Caco-2 (cell line): ENCODE measurements around the gene GADD45GIP1. TPM values are rescaled to one million over a fixed set of nuclear protein-coding genes. Genes with fewer than 3 reads are reported as not detected.

Experiments used
- BruUV-seq: library from RNA; stranded (reverse); fragments of 400-500 nt; replicated peaks from 2 replicates; lab custom pipeline; 2021; lab: Mats Ljungman, UMichigan
- CTCF ChIA-PET: fragments of 300-600 bp; sonication (Branson Sonifier 250); formaldehyde crosslinking; loops from one replicate; lab custom pipeline; 2022; ENCODE audit warnings: antibody characterized with exemption; lab: Charles Lee
- POLR2A ChIA-PET: fragments of 300-600 bp; sonication (Branson Sonifier 250); formaldehyde crosslinking; loops from one replicate; lab custom pipeline; 2022; ENCODE audit warnings: antibody characterized with exemption; lab: Charles Lee
- DNase-seq, 2 experiments: peaks; one replicate each; pipeline versions ENCODE4 v3.0.0 to v3.0.0-alpha.2; 2020 to 2022
- H3K27me3 ChIP-seq: replicated peaks from 2 replicates; pipeline ENCODE4 v1.6.0; 2011; ENCODE audit warnings: low read length; ENCODE audit not compliant: control insufficient read depth, insufficient read depth
- H3K36me3 ChIP-seq: 2 replicates; pipeline ENCODE4 v1.5.1; 2011; ENCODE audit warnings: low read length; ENCODE audit not compliant: control insufficient read depth, insufficient read depth
- H3K4me1 ChIP-seq: fragments of 250-450 bp; sonication (Bioruptor Pico); 2 replicates; pipeline ENCODE4 v1.5.1; 2020; ENCODE audit warnings: mild to moderate bottlenecking
- H3K4me3 ChIP-seq: 2 replicates; pipeline ENCODE4 v1.5.1; 2011; ENCODE audit warnings: low read depth, mild to moderate bottlenecking, control low read depth, low read length
- H3K9me3 ChIP-seq: fragments of 250-450 bp; sonication (Bioruptor Pico); 2 replicates; pipeline ENCODE4 v1.5.1; 2020; ENCODE audit warnings: mild to moderate bottlenecking, moderate library complexity
- H3K27ac Mint-ChIP-seq: one replicate; pipeline ENCODE4 v1.8.0; 2022; ENCODE audit warnings: mixed read lengths; ENCODE audit not compliant: unreplicated experiment
- H3K27me3 Mint-ChIP-seq: one replicate; pipeline ENCODE4 v1.8.0; 2022; ENCODE audit warnings: mixed read lengths; ENCODE audit not compliant: insufficient read depth, unreplicated experiment
- H3K36me3 Mint-ChIP-seq: one replicate; pipeline ENCODE4 v1.8.0; 2022; ENCODE audit warnings: mild to moderate bottlenecking, mixed read lengths; ENCODE audit not compliant: insufficient read depth, unreplicated experiment
- H3K4me1 Mint-ChIP-seq: one replicate; pipeline ENCODE4 v1.8.0; 2022; ENCODE audit warnings: low read depth, mixed read lengths; ENCODE audit not compliant: unreplicated experiment
- H3K4me3 Mint-ChIP-seq: one replicate; pipeline ENCODE4 v1.8.0; 2022; ENCODE audit warnings: mild to moderate bottlenecking, moderate library complexity, mixed read lengths; ENCODE audit not compliant: unreplicated experiment
- H3K9me3 Mint-ChIP-seq: one replicate; pipeline ENCODE4 v1.8.0; 2022; ENCODE audit warnings: mixed read lengths; ENCODE audit not compliant: unreplicated experiment
- CTCF ChIP-seq, 2 experiments: fragments of 200-600 bp in 1 of 2; IDR thresholded peaks; 1 replicate in 1 of 2; 2 replicates in 1 of 2; pipeline versions ENCODE4 v1.5.1 to v1.8.0; 2011 to 2022; ENCODE audit warnings: antibody characterized with exemption in 1 of 2, control low read depth in 1 of 2, inconsistent platforms in 1 of 2, low read depth in 1 of 2, low read length in 1 of 2, mild to moderate bottlenecking in 1 of 2, moderate library complexity in 1 of 2; ENCODE audit not compliant: insufficient read depth in 1 of 2, severe bottlenecking in 1 of 2, unreplicated experiment in 1 of 2
- intact Hi-C: fragments of 100-400 bp; cut with micrococcal nuclease; formaldehyde crosslinking; loops from one replicate; pipeline ENCODE4 v1.10.0; 2022; ENCODE audit not compliant: unreplicated experiment
- total RNA-seq: library from RNA; stranded (reverse); gene quantifications from 2 replicates; pipeline ENCODE4 v1.2.3, GENCODE V29; 2022

GADD45GIP1 gene
- total RNA-seq, 1 experiment from 2014 or later: 39.3 TPM

GRCh38 chr19:12933287-12934072 is 23.5 kb downstream of the GADD45GIP1 start, which contains the start of gene FARSA:
FARSA (minus strand) TSS chr19:12933711; CDS start chr19:12933696, 15 bp downstream.
- TSS peak; percentile 64 for BruUV-seq

GRCh38 chr19:12932392-12933286 is 24.4 kb downstream of the GADD45GIP1 start:
- 0 out of 2 replicates have a peak, but pooled peaks cover 13% of the 10 kb centered on the region for H3K4me1 ChIP-seq
- H3K4me3 ChIP-seq: peak overlapping the region; percentile 90
- peaks cover 19% of the 10 kb centered on the region for H3K4me1 Mint-ChIP-seq
- no TSS peak for BruUV-seq
- no peak for DNase-seq
- ChIA-PET CTCF (interaction anchor here (0.9 to 1.3 kb wide), 2 partner anchors 33 to 48 kb away, joined by 4 read pairs; no protein-coding TSS in a partner anchor), POLR2A (interaction anchor here (0.8 to 1.4 kb wide), 3 partner anchors 12 to 41 kb away, joined by 5 to 9 read pairs (median 5); partner anchors contain the start of gene GCDH)
- intact Hi-C loops: no loop called here
- peak overlapping the region; percentile 91 for H3K27ac Mint-ChIP-seq
- no peaks in the 10 kb centered on the region for H3K9me3 ChIP-seq
- peaks cover 48% of the 10 kb centered on the region for H3K36me3 Mint-ChIP-seq
- peaks cover 4% of the 10 kb centered on the region for H3K36me3 ChIP-seq
- no peaks in the 10 kb centered on the region for H3K9me3 Mint-ChIP-seq
- H3K4me3 Mint-ChIP-seq: peak overlapping the region; percentile 98
- no peak for TF ChIP-seq CTCF (IDR thresholded peaks at IDR 0.05; ENCODE audit: insufficient read depth in 1 of 2, low read depth in 1 of 2, low read length in 1 of 2, severe bottlenecking in 1 of 2, unreplicated experiment in 1 of 2)
- H3K27me3 Mint-ChIP-seq: no peaks in the 10 kb centered on the region
- no peaks in the 10 kb centered on the region for H3K27me3 ChIP-seq

More at GRCh38 chr19:12933287-12934072, 23.5 kb downstream of the GADD45GIP1 start, which contains the start of gene FARSA:
- Mint-ChIP-seq H3K27me3 (peaks cover 3% of the 10 kb centered on the region), H3K36me3 (peaks cover 50% of the 10 kb centered on the region), H3K9me3 (no peaks in the 10 kb centered on the region), H3K27ac (peak within 1 kb of the TSS; percentile 91), H3K4me1 (peaks cover 22% of the 10 kb centered on the region), H3K4me3 (peak within 1 kb of the TSS; percentile 98)
- Histone ChIP-seq H3K9me3 (no peaks in the 10 kb centered on the region), H3K4me3 (peak within 1 kb of the TSS; percentile 90), H3K27me3 (no peaks in the 10 kb centered on the region), H3K36me3 (peaks cover 4% of the 10 kb centered on the region), H3K4me1 (0 out of 2 replicates have a peak, but pooled peaks cover 13% of the 10 kb centered on the region)
- DNase-seq: peak; percentile 87 to 90
- no peak for TF ChIP-seq CTCF (IDR thresholded peaks at IDR 0.05; ENCODE audit: insufficient read depth in 1 of 2, low read depth in 1 of 2, low read length in 1 of 2, severe bottlenecking in 1 of 2, unreplicated experiment in 1 of 2)
- POLR2A ChIA-PET: interaction anchor here (0.6 to 1.4 kb wide), 6 partner anchors 12 to 1563 kb away, joined by 3 to 9 read pairs (median 4); partner anchors contain the start of genes GCDH and SYCE2
- CTCF ChIA-PET: interaction anchor here (0.6 to 1.3 kb wide), 3 partner anchors 32 to 121 kb away, joined by 3 to 4 read pairs (median 4); no protein-coding TSS in a partner anchor
- intact Hi-C loops: no loop called here
